Activated naive CD4-positive, alpha-beta T cell treated with anti-CD3 and anti-CD28 coated beads for 36 hours (primary cell): ENCODE results near the gene P2RY14. TPM values are rescaled to one million over a fixed set of nuclear protein-coding genes. Genes with fewer than 3 reads are reported as not detected.
A peak's percentile ranks its signal among the peaks of the same experiment; 100 is the strongest.

Source experiments
- CTCF ChIA-PET: fragments of 350-600 bp; sonication (Branson Sonifier 250); formaldehyde crosslinking; loops from one replicate; lab custom pipeline; 2021; ENCODE audit warnings: antibody characterized with exemption; lab: Charles Lee
- DNase-seq: peaks from one replicate; pipeline ENCODE4 v3.0.0-alpha.2; 2020
- H3K27ac Mint-ChIP-seq: one replicate; pipeline ENCODE4 v1.8.0; 2021; ENCODE audit warnings: mild to moderate bottlenecking, mixed read lengths
- H3K27me3 Mint-ChIP-seq: one replicate; pipeline ENCODE4 v1.8.0; 2021; ENCODE audit warnings: low read depth, mixed read lengths
- H3K36me3 Mint-ChIP-seq: one replicate; pipeline ENCODE4 v1.8.0; 2021; ENCODE audit warnings: low read depth, mixed read lengths
- H3K4me1 Mint-ChIP-seq: one replicate; pipeline ENCODE4 v1.8.0; 2021; ENCODE audit warnings: low read depth, mixed read lengths
- H3K4me3 Mint-ChIP-seq: one replicate; pipeline ENCODE4 v1.8.0; 2021; ENCODE audit warnings: mild to moderate bottlenecking, moderate library complexity, mixed read lengths
- H3K9me3 Mint-ChIP-seq: one replicate; pipeline ENCODE4 v1.8.0; 2021; ENCODE audit warnings: mixed read lengths
- intact Hi-C: fragments of 100-400 bp; cut with micrococcal nuclease; formaldehyde crosslinking; loops from one replicate; pipeline ENCODE4 v1.15.1; 2023
- total RNA-seq, 2 experiments: library from RNA; stranded (reverse); gene quantifications; one replicate each; pipeline ENCODE4 v1.2.3, GENCODE V29; 2021

The P2RY14 gene
- total RNA-seq, 2 experiments from 2014 or later = 0.12 to 0.69 TPM

DNA sequence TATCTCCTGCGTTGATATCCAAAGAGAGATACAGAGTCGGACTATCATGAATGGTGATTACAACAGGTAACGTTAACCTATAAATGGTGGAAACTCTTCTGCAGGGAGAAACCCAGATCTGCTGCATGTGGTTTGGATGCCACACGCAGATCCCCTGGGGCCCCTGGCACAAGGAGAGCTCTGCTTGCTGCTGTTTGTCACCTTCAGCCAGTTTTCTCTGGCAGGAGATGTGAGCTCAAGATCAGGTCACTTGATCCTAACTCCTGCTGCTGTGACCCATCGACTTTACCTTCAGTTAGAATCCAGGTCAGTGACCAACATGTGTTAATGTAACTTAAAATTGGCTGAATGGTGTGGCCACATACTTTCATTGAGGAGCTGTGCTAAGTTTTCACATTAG lies 51.5 kb downstream of the P2RY14 start:
- peak overlapping the region; percentile 73 for H3K27ac Mint-ChIP-seq
- H3K27me3 Mint-ChIP-seq = no peaks in the 10 kb centered on the region
- DNase-seq = no peak
- peaks cover 62% of the 10 kb centered on the region for H3K4me1 Mint-ChIP-seq
- H3K4me3 Mint-ChIP-seq = no peak overlapping the region
- peaks cover 5% of the 10 kb centered on the region for H3K36me3 Mint-ChIP-seq
- intact Hi-C loops = loop anchor here (1.0 to 10.0 kb wide), 8 partner anchors 16 to 690 kb away; partner anchors contain the start of gene MED12L
- CTCF ChIA-PET = interaction anchor here (0.6 to 8.4 kb wide), 21 partner anchors 9 to 675 kb away, joined by 3 to 248 read pairs (median 10); partner anchors contain the start of gene P2RY14
- H3K9me3 Mint-ChIP-seq = peaks cover 8% of the 10 kb centered on the region

DNA sequence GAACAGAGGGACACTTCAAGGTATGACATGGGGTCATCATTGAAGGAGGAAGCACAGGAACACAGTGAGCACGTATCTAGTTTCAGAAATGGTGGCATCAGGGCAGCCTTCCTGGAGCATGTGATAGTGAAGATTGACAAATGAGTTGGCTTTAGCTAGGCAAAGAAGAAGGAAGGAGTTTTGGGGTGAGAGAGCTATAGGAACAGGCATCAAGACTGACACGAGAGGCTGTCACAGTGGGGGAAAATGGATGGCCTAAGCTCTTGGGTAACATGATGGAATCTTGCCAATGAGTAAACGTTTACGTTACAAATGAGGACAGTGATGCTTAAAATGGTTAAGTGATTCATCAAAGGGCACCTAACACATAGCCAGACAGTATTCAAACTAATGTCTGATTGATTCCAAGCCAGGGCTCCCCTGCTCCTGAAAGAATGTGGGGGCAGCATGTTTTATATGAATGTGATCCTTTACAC lies 52.2 kb downstream of the P2RY14 start:
- Mint-ChIP-seq H3K27ac (peak overlapping the region; percentile 73), H3K4me3 (no peak overlapping the region), H3K9me3 (peaks cover 11% of the 10 kb centered on the region), H3K27me3 (no peaks in the 10 kb centered on the region), H3K4me1 (peaks cover 56% of the 10 kb centered on the region), H3K36me3 (peaks cover 5% of the 10 kb centered on the region)
- CTCF ChIA-PET = interaction anchor here (0.7 to 8.4 kb wide), 12 partner anchors 8 to 101 kb away, joined by 3 to 248 read pairs (median 10); partner anchors contain the start of gene P2RY14
- intact Hi-C loops = loop anchor here (1.0 to 10.0 kb wide), 4 partner anchors 35 to 691 kb away; partner anchors contain the start of gene MED12L
- peak; percentile 39 for DNase-seq

DNA sequence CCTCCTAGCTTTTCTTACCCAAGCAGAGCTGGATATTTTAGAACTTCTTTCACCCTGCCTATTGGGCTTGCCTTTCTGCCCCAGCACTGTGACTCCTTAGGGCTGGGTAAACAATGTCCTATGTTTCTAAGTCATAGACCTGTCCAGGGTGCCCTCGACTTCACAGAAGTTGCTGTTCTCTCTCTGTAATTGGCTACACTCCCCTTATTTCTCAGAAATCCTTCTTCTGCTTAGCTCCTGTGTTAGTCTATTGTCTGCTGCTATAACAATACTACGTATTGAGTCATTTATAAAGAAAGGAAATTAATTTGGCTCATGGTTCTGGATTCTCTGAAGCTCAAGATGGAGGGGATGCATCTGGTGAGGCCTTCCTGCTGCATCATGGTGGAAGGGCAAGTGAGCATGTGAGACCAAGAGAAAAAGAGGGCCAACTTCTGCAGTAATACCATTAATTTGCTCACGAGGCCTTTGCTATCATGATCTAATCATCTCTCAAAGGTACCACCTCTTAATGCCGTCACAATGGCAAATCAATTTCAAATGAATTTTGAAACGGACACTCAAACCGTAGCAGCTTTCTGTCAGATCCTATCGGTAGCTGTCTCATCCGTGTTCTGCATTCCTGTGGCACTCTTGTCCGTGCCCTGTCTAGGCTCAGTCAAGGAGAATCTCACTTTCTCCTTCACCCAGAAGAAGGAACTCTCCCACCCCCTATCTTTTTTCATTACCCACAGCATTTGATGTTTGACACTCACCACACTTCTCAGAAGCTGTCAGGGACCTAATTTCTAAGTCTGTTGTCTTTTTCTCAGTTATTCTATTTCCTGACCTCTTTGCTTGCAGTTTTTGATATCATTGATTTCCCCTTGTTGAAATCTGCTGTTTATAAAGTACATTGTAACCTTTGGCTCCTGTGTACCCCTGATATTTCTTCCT lies 53.0 kb downstream of the P2RY14 start:
- Mint-ChIP-seq H3K4me3 (no peak overlapping the region), H3K27ac (peak overlapping the region; percentile 73), H3K9me3 (peaks cover 18% of the 10 kb centered on the region), H3K27me3 (no peaks in the 10 kb centered on the region), H3K4me1 (peaks cover 48% of the 10 kb centered on the region), H3K36me3 (peaks cover 5% of the 10 kb centered on the region)
- intact Hi-C loops = loop anchor here (5.0 to 10.0 kb wide), 3 partner anchors 141 to 692 kb away; partner anchors contain the start of gene MED12L
- DNase-seq = no peak
- CTCF ChIA-PET = interaction anchor here (0.9 to 8.4 kb wide), 8 partner anchors 7 to 61 kb away, joined by 3 to 248 read pairs (median 22); partner anchors contain the start of gene P2RY14

- Mint-ChIP-seq H3K27me3 (no peaks in the 10 kb centered on the region), H3K27ac (no peak overlapping the region), H3K4me1 (peaks cover 46% of the 10 kb centered on the region), H3K36me3 (peaks cover 5% of the 10 kb centered on the region), H3K9me3 (peaks cover 18% of the 10 kb centered on the region), H3K4me3 (no peak overlapping the region)
- intact Hi-C loops = loop anchor here (10.0 kb wide), 2 partner anchors 140 to 430 kb away; partner anchors contain the start of gene MED12L
- no peak for DNase-seq
- CTCF ChIA-PET = interaction anchor here (0.9 to 8.4 kb wide), 6 partner anchors 6 to 62 kb away, joined by 3 to 248 read pairs (median 63); partner anchors contain the start of gene P2RY14
These were observed 54.0 kb downstream of the P2RY14 start for GRCh38 chr3:151224268-151224866.

- DNase-seq = no peak
- H3K27me3 Mint-ChIP-seq = no peaks in the 10 kb centered on the region
- peaks cover 21% of the 10 kb centered on the region for H3K4me1 Mint-ChIP-seq
- H3K27ac Mint-ChIP-seq = no peak overlapping the region
- intact Hi-C loops = loop anchor here (1.0 kb wide), 1 partner anchor 9 kb away; no protein-coding TSS in a partner anchor
- H3K9me3 Mint-ChIP-seq = peaks cover 18% of the 10 kb centered on the region
- CTCF ChIA-PET = interaction anchor here (0.7 to 4.4 kb wide), 4 partner anchors 8 to 107 kb away, joined by 3 to 30 read pairs (median 4); no protein-coding TSS in a partner anchor
- peaks cover 5% of the 10 kb centered on the region for H3K36me3 Mint-ChIP-seq
- no peak overlapping the region for H3K4me3 Mint-ChIP-seq
These were observed 59.3 kb downstream of the P2RY14 start for GRCh38 chr3:151219056-151219455.

DNA sequence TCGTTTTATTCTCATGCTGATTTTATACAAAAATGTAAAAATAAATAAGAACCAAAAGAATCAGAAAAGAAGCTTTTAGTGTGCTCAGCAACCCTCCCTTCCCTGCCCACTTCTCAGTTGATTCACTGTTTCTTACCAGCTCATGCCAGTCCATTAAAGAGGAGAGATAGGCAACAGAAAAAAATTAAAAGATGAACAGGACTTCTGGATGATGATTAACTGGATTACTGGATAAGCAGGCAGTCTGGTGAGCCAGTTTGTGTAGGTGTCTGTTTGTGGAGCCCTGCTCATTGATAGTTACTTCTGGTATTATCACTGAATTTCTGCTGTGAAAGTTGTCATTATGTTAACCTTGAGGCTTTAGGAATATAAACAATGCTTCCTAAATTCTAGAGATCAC lies 60.2 kb downstream of the P2RY14 start:
- Mint-ChIP-seq H3K27ac (no peak overlapping the region), H3K4me1 (peaks cover 22% of the 10 kb centered on the region), H3K36me3 (peaks cover 5% of the 10 kb centered on the region), H3K27me3 (no peaks in the 10 kb centered on the region), H3K4me3 (no peak overlapping the region), H3K9me3 (peaks cover 18% of the 10 kb centered on the region)
- no peak for DNase-seq
- intact Hi-C loops = no loop called here
- CTCF ChIA-PET = interaction anchor here (0.7 to 4.4 kb wide), 3 partner anchors 9 to 60 kb away, joined by 3 to 30 read pairs (median 8); partner anchors contain the start of gene P2RY14

DNA sequence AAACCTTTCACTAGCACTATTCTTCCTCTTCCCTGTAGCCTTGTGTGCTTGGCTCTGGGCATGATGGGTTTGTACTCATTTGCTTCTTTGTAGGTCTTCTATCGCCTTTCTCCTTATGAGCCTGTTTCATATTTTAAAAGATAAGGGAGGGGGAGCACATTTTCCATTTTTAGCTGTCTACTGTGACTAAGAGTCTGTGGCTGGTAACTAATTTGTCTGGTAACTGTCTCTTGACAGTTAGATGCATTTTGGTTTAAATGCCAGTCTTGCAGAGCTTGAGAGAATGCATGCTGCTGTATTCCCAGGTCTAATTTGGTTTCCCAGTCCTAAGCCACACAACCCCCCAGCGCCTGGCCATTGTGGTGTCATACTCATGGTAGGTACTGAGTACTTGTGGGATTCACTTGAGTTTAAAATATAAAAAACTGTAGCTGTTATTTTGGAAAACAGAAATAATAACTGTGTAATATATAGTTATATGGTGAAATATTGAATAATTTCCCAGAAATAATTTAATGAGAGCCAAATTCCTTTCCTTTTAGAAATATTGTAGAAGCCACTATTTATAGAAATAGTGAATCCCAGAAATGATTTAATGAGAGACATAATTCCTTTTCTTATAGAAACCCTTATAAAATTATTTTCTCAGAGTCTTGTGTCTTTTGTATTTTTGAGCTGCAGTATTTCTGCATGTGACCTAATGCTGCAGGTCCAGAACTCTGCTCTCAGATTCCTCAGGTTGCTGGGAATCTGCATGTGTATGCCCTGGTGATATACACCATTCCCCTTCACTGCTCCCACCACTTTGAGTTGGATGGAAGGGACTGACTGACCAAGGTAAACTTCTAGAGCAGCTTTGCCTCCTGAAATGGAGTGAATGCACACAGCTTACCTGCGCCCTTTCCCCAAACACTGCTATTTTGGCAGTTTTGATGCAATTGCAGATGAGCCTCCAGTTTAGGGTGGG lies 61.4 kb downstream of the P2RY14 start:
- intact Hi-C loops = no loop called here
- H3K4me3 Mint-ChIP-seq = no peak overlapping the region
- H3K27ac Mint-ChIP-seq = no peak overlapping the region
- DNase-seq = no peak
- H3K27me3 Mint-ChIP-seq = no peaks in the 10 kb centered on the region
- peaks cover 22% of the 10 kb centered on the region for H3K4me1 Mint-ChIP-seq
- CTCF ChIA-PET = interaction anchor here (1.8 to 4.4 kb wide), 3 partner anchors 9 to 49 kb away, joined by 7 to 30 read pairs (median 8); no protein-coding TSS in a partner anchor
- H3K36me3 Mint-ChIP-seq = no peaks in the 10 kb centered on the region
- H3K9me3 Mint-ChIP-seq = peaks cover 11% of the 10 kb centered on the region

GRCh38 chr3:151214459-151214858 lies 63.9 kb downstream of the P2RY14 start:
- no peak overlapping the region for H3K4me3 Mint-ChIP-seq
- H3K9me3 Mint-ChIP-seq = no peaks in the 10 kb centered on the region
- CTCF ChIA-PET = interaction anchor here (1.0 to 1.2 kb wide), 2 partner anchors 10 to 46 kb away, joined by 3 to 4 read pairs; no protein-coding TSS in a partner anchor
- H3K36me3 Mint-ChIP-seq = no peaks in the 10 kb centered on the region
- no peak overlapping the region for H3K27ac Mint-ChIP-seq
- intact Hi-C loops = no loop called here
- DNase-seq = no peak
- no peaks in the 10 kb centered on the region for H3K27me3 Mint-ChIP-seq
- H3K4me1 Mint-ChIP-seq = peaks cover 39% of the 10 kb centered on the region

DNA sequence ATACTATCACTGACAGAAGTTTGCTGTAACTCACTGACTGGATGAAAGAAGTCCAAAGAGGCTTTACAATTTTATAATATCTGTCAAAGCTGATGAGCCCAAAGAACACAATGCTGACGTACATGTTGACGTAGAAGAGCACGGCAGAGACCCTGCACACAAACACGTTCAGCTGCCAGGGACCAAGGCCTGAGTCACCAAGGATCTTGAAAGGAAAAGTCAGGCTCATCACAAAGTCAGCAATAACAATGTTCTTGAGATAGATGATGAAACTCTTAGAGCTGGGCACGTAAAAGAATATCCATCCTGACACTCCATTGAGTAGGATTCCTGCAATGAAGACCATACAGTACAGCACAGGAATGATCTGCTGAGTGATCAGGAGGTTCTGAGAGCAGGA lies 64.5 kb downstream of the P2RY14 start:
- no peak for DNase-seq
- Mint-ChIP-seq H3K27ac (no peak overlapping the region), H3K9me3 (no peaks in the 10 kb centered on the region), H3K4me3 (no peak overlapping the region), H3K4me1 (peaks cover 39% of the 10 kb centered on the region), H3K36me3 (no peaks in the 10 kb centered on the region), H3K27me3 (no peaks in the 10 kb centered on the region)
- CTCF ChIA-PET = interaction anchor here (1.2 kb wide), 1 partner anchor 45 kb away, joined by 3 read pairs; no protein-coding TSS in a partner anchor
- intact Hi-C loops = no loop called here

GRCh38 chr3:151213151-151213550 lies 65.2 kb downstream of the P2RY14 start:
- H3K4me1 Mint-ChIP-seq = peaks cover 44% of the 10 kb centered on the region

More at GRCh38 chr3:151213151-151213550, 65.2 kb downstream of the P2RY14 start:
- Mint-ChIP-seq H3K36me3 (no peaks in the 10 kb centered on the region), H3K9me3 (no peaks in the 10 kb centered on the region), H3K4me3 (no peak overlapping the region), H3K27ac (no peak overlapping the region), H3K27me3 (no peaks in the 10 kb centered on the region)
- intact Hi-C loops = no loop called here
- CTCF ChIA-PET = interaction anchor here (0.7 to 1.5 kb wide), 3 partner anchors 32 to 69 kb away, joined by 3 to 6 read pairs (median 3); no protein-coding TSS in a partner anchor
- DNase-seq = no peak
